B cell (primary cell): Measurements from ENCODE around the gene LPAR5. TPM values are rescaled to one million over a fixed set of nuclear protein-coding genes. Genes with fewer than 3 reads are reported as not detected.

Experiments used
- ATAC-seq: fragments of 200-7000 bp; cut with Tn5 transposase; one replicate; pipeline ENCODE4 v1.10.0; 2021; ENCODE audit warnings: low read depth, mild to moderate bottlenecking, moderate number of reproducible peaks, moderate library complexity
- CTCF ChIA-PET: fragments of 350-600 bp; sonication (Branson Sonifier 250); formaldehyde crosslinking; loops from one replicate; lab custom pipeline; 2021; ENCODE audit warnings: antibody characterized with exemption, inconsistent platforms; lab: Charles Lee
- POLR2A ChIA-PET: fragments of 350-600 bp; sonication (Branson Sonifier 250); formaldehyde crosslinking; loops from one replicate; lab custom pipeline; 2021; ENCODE audit warnings: antibody characterized with exemption; lab: Charles Lee
- DNase-seq: peaks from one replicate; pipeline ENCODE4 v3.0.0; 2013
- H2AFZ ChIP-seq: 2 replicates; pipeline ENCODE4 v1.6.1; 2012; ENCODE audit warnings: mild to moderate bottlenecking, low read depth, low read length; ENCODE audit not compliant: insufficient read depth, poor library complexity, severe bottlenecking
- H3K27ac ChIP-seq, 2 donors: 1 replicate in 1 of 2; 2 replicates in 1 of 2; pipeline ENCODE4 v1.5.1; 2012 to 2013; ENCODE audit warnings: low read length in 2 of 2, mild to moderate bottlenecking in 2 of 2, moderate library complexity in 1 of 2
- H3K27me3 ChIP-seq, 4 experiments: fragments of 200-600 bp in 1 of 4; sonication (generic) in 1 of 4; replicated peaks in 1 of 4; 1 replicate in 2 of 4; 2 replicates in 2 of 4; pipeline versions ENCODE4 v1.6.1 to v1.7.0; 2013 to 2016; ENCODE audit warnings: low read length in 3 of 4, mild to moderate bottlenecking in 2 of 4, mixed read lengths in 1 of 4, moderate library complexity in 1 of 4; ENCODE audit not compliant: insufficient read depth in 4 of 4, control insufficient read depth in 3 of 4; ENCODE audit errors: control extremely low read depth in 1 of 4
- H3K36me3 ChIP-seq, 2 experiments: replicated peaks in 1 of 2; 1 replicate in 1 of 2; 2 replicates in 1 of 2; pipeline versions ENCODE4 v1.6.1 to v1.7.1; 2013; ENCODE audit warnings: low read length in 1 of 2; ENCODE audit not compliant: insufficient read depth in 2 of 2, control insufficient read depth in 1 of 2; ENCODE audit errors: control extremely low read depth in 1 of 2, extremely low read depth in 1 of 2
- H3K4me1 ChIP-seq, 2 donors: fragments of 200-600 bp in 1 of 2; sonication (generic) in 1 of 2; 1 replicate in 1 of 2; 2 replicates in 1 of 2; pipeline versions ENCODE4 v1.5.1 to v1.6.1; 2013 to 2017; ENCODE audit warnings: low read length in 2 of 2; ENCODE audit not compliant: control insufficient read depth in 2 of 2, insufficient read depth in 2 of 2
- H3K4me2 ChIP-seq: replicated peaks from 2 replicates; pipeline ENCODE3; 2012; ENCODE audit warnings: mild to moderate bottlenecking, low read depth, low read length; ENCODE audit not compliant: poor library complexity, severe bottlenecking
- H3K4me3 ChIP-seq, 5 experiments: fragments of 200-600 bp in 1 of 5; sonication (generic) in 1 of 5; 1 replicate in 3 of 5; 2 replicates in 2 of 5; pipeline versions ENCODE4 v1.5.1 to v1.7.0; 2011 to 2016; ENCODE audit warnings: low read length in 4 of 5, mild to moderate bottlenecking in 4 of 5, low read depth in 2 of 5, control low read depth in 1 of 5, moderate library complexity in 1 of 5; ENCODE audit not compliant: insufficient read depth in 1 of 5; ENCODE audit errors: control extremely low read depth in 1 of 5, extremely low read depth in 1 of 5
- H3K79me2 ChIP-seq: fragments of 200-600 bp; sonication (generic); one replicate; pipeline ENCODE4 v1.6.0; 2016; ENCODE audit warnings: low read length; ENCODE audit not compliant: control insufficient read depth, insufficient read depth
- H3K9ac ChIP-seq: fragments of 200-600 bp; sonication (generic); 2 replicates; pipeline ENCODE4 v1.6.1; 2017; ENCODE audit warnings: mild to moderate bottlenecking, low read length, moderate library complexity
- H3K9me3 ChIP-seq, 3 donors: one replicate each; pipeline versions ENCODE4 v1.6.1 to v1.7.1; 2013; ENCODE audit warnings: low read length in 2 of 3; ENCODE audit not compliant: control insufficient read depth in 2 of 3, insufficient read depth in 1 of 3; ENCODE audit errors: control extremely low read depth in 1 of 3
- H4K20me1 ChIP-seq: 2 replicates; pipeline ENCODE4 v1.6.0; 2012; ENCODE audit warnings: mild to moderate bottlenecking, low read length; ENCODE audit not compliant: insufficient read depth, control insufficient read depth, poor library complexity, severe bottlenecking
- H3K27ac Mint-ChIP-seq: one replicate; pipeline ENCODE4 v1.8.0; 2021; ENCODE audit warnings: mixed read lengths
- H3K27me3 Mint-ChIP-seq: one replicate; pipeline ENCODE4 v1.8.0; 2021; ENCODE audit warnings: mixed read lengths
- H3K4me1 Mint-ChIP-seq: one replicate; pipeline ENCODE4 v1.8.0; 2021; ENCODE audit warnings: mixed read lengths
- H3K4me3 Mint-ChIP-seq: one replicate; pipeline ENCODE4 v1.8.0; 2021; ENCODE audit warnings: mixed read lengths
- H3K9me3 Mint-ChIP-seq: one replicate; pipeline ENCODE4 v1.8.0; 2022; ENCODE audit warnings: mixed read lengths; ENCODE audit not compliant: insufficient read depth
- CTCF ChIP-seq: fragments of 200-600 bp; IDR thresholded peaks from one replicate; pipeline ENCODE4 v1.8.0; 2022; ENCODE audit warnings: antibody characterized with exemption, mild to moderate bottlenecking
- EZH2 ChIP-seq: IDR thresholded peaks from 2 replicates; pipeline ENCODE4 v1.6.1; 2012; ENCODE audit warnings: borderline replicate concordance, low read depth, mild to moderate bottlenecking, moderate library complexity, low read length; ENCODE audit not compliant: insufficient read depth, poor library complexity, severe bottlenecking
- WGBS: methylation state at CpG from one replicate; pipeline ENCODE4 v1.1.5; 2013; ENCODE audit warnings: missing lambda C conversion rate; ENCODE audit not compliant: insufficient coverage; 5-methylcytosine and 5-hydroxymethylcytosine counted together
- intact Hi-C: fragments of 100-400 bp; cut with micrococcal nuclease; formaldehyde crosslinking; loops from one replicate; pipeline ENCODE4 v1.10.0; 2022
- polyA plus RNA-seq: library from polyadenylated mRNA; depleted of rRNA; stranded (reverse); fragments of >200 nt; gene quantifications from 2 replicates; pipeline ENCODE4 v1.2.3, GENCODE V29; 2012
- total RNA-seq, 2 donors: library from RNA; stranded (reverse); fragments of 120-200 nt in 1 of 2; gene quantifications; 1 replicate in 1 of 2; 2 replicates in 1 of 2; pipeline versions ENCODE4 v1.2.3 to v1.2.4, GENCODE V29; 2013 to 2022

The LPAR5 gene
- total and polyA plus RNA-seq, 2 donors (not counting 1 experiment from before 2014, with no cell fraction given) = 29.0 to 59.6 TPM

GRCh38 chr12:6638305-6638704, 2.5 kb upstream of the LPAR5 start:
- H3K4me1 Mint-ChIP-seq = peaks cover 66% of the 10 kb centered on the region
- H3K4me3 Mint-ChIP-seq = peak overlapping the region; percentile 82
- Histone ChIP-seq H3K4me3 (peak overlapping the region in 1 of 5 experiments; percentile 11), H3K79me2 (peaks cover 86% of the 10 kb centered on the region), H2AFZ (peak overlapping the region; percentile 57), H3K9ac (peak overlapping the region; percentile 3), H3K4me2 (peak overlapping the region; percentile 66), H4K20me1 (no peaks in the 10 kb centered on the region), H3K9me3 (peaks cover 0 to 1% (median 0%) of the 10 kb centered on the region in 3 donors), H3K4me1 (peaks cover 53 to 73% of the 10 kb centered on the region in 2 donors), H3K36me3 (peaks cover 0 to 3% of the 10 kb centered on the region in 2 experiments), H3K27ac (peak overlapping the region; percentile 75 to 82), H3K27me3 (no peaks in the 10 kb centered on the region)
- H3K27ac Mint-ChIP-seq = peak overlapping the region; percentile 97
- intact Hi-C loops = loop anchor here (1.0 to 10.0 kb wide), 2 partner anchors 9 to 306 kb away; partner anchors contain the start of genes ACRBP, C12orf57 and RNU7-1
- H3K27me3 Mint-ChIP-seq = no peaks in the 10 kb centered on the region
- ChIA-PET POLR2A (interaction anchor here (0.6 kb wide), 1 partner anchor 10 kb away, joined by 5 read pairs; no protein-coding TSS in a partner anchor), CTCF (interaction anchor here (0.6 to 1.5 kb wide), 2 partner anchors 17 to 104 kb away, joined by 3 read pairs; partner anchors contain the start of gene GAPDH)
- 7% methylated on average over 8 of the region's 9 CpGs for WGBS
- H3K9me3 Mint-ChIP-seq = no peaks in the 10 kb centered on the region
- peak; percentile 71 for DNase-seq
- TF ChIP-seq EZH2 (no peak), CTCF (no peak)
- no peak for ATAC-seq

GRCh38 chr12:6635375-6635855, 344 bp downstream of the LPAR5 start:
- Mint-ChIP-seq H3K27ac (peak overlapping the region; percentile 99), H3K4me3 (peak overlapping the region; percentile 97), H3K4me1 (peaks cover 84% of the 10 kb centered on the region), H3K9me3 (no peaks in the 10 kb centered on the region), H3K27me3 (no peaks in the 10 kb centered on the region)
- intact Hi-C loops = loop anchor here (1.0 to 10.0 kb wide), 6 partner anchors 8 to 309 kb away; partner anchors contain the start of genes C12orf57, ING4 and RNU7-1
- no peaks in the 10 kb centered on the region for H3K27me3 ChIP-seq
- TF ChIP-seq EZH2 (no peak), CTCF (no peak)
- peaks cover 79 to 95% of the 10 kb centered on the region in 2 donors for H3K4me1 ChIP-seq
- H2AFZ ChIP-seq = peak overlapping the region; percentile 68
- peak; percentile 68 for DNase-seq
- ChIA-PET CTCF (interaction anchor here (0.6 to 5.9 kb wide), 16 partner anchors 9 to 308 kb away, joined by 3 to 58 read pairs (median 4); partner anchors contain the start of genes ACRBP, C12orf57, MLF2 and NOP2), POLR2A (interaction anchor here (0.6 to 2.7 kb wide), 20 partner anchors 8 to 117 kb away, joined by 3 to 25 read pairs (median 5); partner anchors contain the start of genes ACRBP, COPS7A, MLF2 and NOP2)
- H3K9ac ChIP-seq = peak overlapping the region; percentile 83
- H3K4me3 ChIP-seq = peak overlapping the region; percentile 36 to 91 (median 71)
- no peaks in the 10 kb centered on the region for H4K20me1 ChIP-seq
- WGBS = 0% methylated on average over 5 of the region's 5 CpGs
- no peaks in the 10 kb centered on the region for H3K9me3 ChIP-seq
- H3K36me3 ChIP-seq = peaks cover 0 to 15% of the 10 kb centered on the region in 2 experiments
- H3K4me2 ChIP-seq = peak overlapping the region; percentile 94
- H3K27ac ChIP-seq = peak overlapping the region; percentile 86 to 91
- peaks cover 98% of the 10 kb centered on the region for H3K79me2 ChIP-seq
- peak; percentile 71 for ATAC-seq
